ENCODE measurements around the gene NIPSNAP2. TPM values are rescaled to one million over a fixed set of nuclear protein-coding genes. Genes with fewer than 3 reads are reported as not detected.

The NIPSNAP2 gene
- total RNA-seq, 2 experiments from 2014 or later = 54.2 to 56.7 TPM

- Mint-ChIP-seq H3K27ac (no peak overlapping the region), H3K4me3 (no peak overlapping the region), H3K9me3 (no peaks in the 10 kb centered on the region), H3K27me3 (no peaks in the 10 kb centered on the region), H3K4me1 (ENCODE audit: low read depth) (no peaks in the 10 kb centered on the region), H3K36me3 (ENCODE audit: low read depth) (peaks cover 32% of the 10 kb centered on the region)
- CTCF ChIA-PET = interaction anchor here (0.9 to 1.0 kb wide), 2 partner anchors 19 to 91 kb away, joined by 3 to 4 read pairs; partner anchors contain the start of gene NIPSNAP2
- DNase-seq (no peak), ATAC-seq (no peak)
- intact Hi-C loops (cut with micrococcal nuclease) = no loop called here
- TF ChIP-seq CTCF (IDR thresholded peaks at IDR 0.05) = no peak
- POLR2A ChIA-PET = no interaction called here
Measured at GRCh38 chr7:55983537-55983936, 19.2 kb downstream of the NIPSNAP2 start.

GRCh38 chr7:55992346-55992745, 28.0 kb downstream of the NIPSNAP2 start:
- Mint-ChIP-seq H3K27me3 (no peaks in the 10 kb centered on the region), H3K9me3 (no peaks in the 10 kb centered on the region), H3K4me3 (no peak overlapping the region), H3K36me3 (ENCODE audit: low read depth) (peaks cover 15% of the 10 kb centered on the region), H3K27ac (no peak overlapping the region), H3K4me1 (ENCODE audit: low read depth) (no peaks in the 10 kb centered on the region)
- no peak for TF ChIP-seq CTCF (IDR thresholded peaks at IDR 0.05)
- CTCF ChIA-PET = no interaction called here
- DNase-seq = no peak
- intact Hi-C loops (cut with micrococcal nuclease) = no loop called here
- POLR2A ChIA-PET = interaction anchor here (0.6 kb wide), 1 partner anchor 429 kb away, joined by 3 read pairs; no protein-coding TSS in a partner anchor
- ATAC-seq = no peak

- Mint-ChIP-seq H3K4me1 (ENCODE audit: low read depth) (peaks cover 14% of the 10 kb centered on the region), H3K27ac (no peak overlapping the region), H3K36me3 (ENCODE audit: low read depth) (peaks cover 21% of the 10 kb centered on the region), H3K9me3 (no peaks in the 10 kb centered on the region), H3K27me3 (no peaks in the 10 kb centered on the region), H3K4me3 (no peak overlapping the region)
- ChIA-PET CTCF (no interaction called here), POLR2A (no interaction called here)
- intact Hi-C loops (cut with micrococcal nuclease) = no loop called here
- no peak for ATAC-seq
- TF ChIP-seq CTCF (IDR thresholded peaks at IDR 0.05) = no peak
- no peak for DNase-seq
Measured at GRCh38 chr7:55996856-55997500, 32.6 kb downstream of the NIPSNAP2 start.

- Mint-ChIP-seq H3K27me3 (no peaks in the 10 kb centered on the region), H3K36me3 (ENCODE audit: low read depth) (peaks cover 9% of the 10 kb centered on the region), H3K27ac (no peak overlapping the region), H3K4me1 (ENCODE audit: low read depth) (peaks cover 13% of the 10 kb centered on the region), H3K9me3 (no peaks in the 10 kb centered on the region), H3K4me3 (no peak overlapping the region)
- POLR2A ChIA-PET = no interaction called here
- ATAC-seq (no peak), DNase-seq (no peak)
- CTCF ChIA-PET = interaction anchor here (5.8 kb wide), 1 partner anchor 69 kb away, joined by 44 read pairs; no protein-coding TSS in a partner anchor
- TF ChIP-seq CTCF (IDR thresholded peaks at IDR 0.05) = no peak
- intact Hi-C loops (cut with micrococcal nuclease) = loop anchor here (2.0 kb wide), 1 partner anchor 71 kb away; no protein-coding TSS in a partner anchor
Measured at GRCh38 chr7:56003749-56004148, 39.4 kb downstream of the NIPSNAP2 start.

- ATAC-seq (no peak), DNase-seq (peak; percentile 7)
- H3K27ac Mint-ChIP-seq = no peak overlapping the region
- H3K4me1 Mint-ChIP-seq (ENCODE audit: low read depth) = no peaks in the 10 kb centered on the region
- ChIA-PET POLR2A (interaction anchor here (0.6 kb wide), 1 partner anchor 94 kb away, joined by 3 read pairs; no protein-coding TSS in a partner anchor), CTCF (interaction anchor here (0.6 to 5.8 kb wide), 3 partner anchors 23 to 66 kb away, joined by 3 to 44 read pairs (median 3); no protein-coding TSS in a partner anchor)
- TF ChIP-seq CTCF (IDR thresholded peaks at IDR 0.05) = no peak
- intact Hi-C loops (cut with micrococcal nuclease) = no loop called here
- no peak overlapping the region for H3K4me3 Mint-ChIP-seq
- no peaks in the 10 kb centered on the region for H3K27me3 Mint-ChIP-seq
- peaks cover 12% of the 10 kb centered on the region for H3K36me3 Mint-ChIP-seq (ENCODE audit: low read depth)
- H3K9me3 Mint-ChIP-seq = no peaks in the 10 kb centered on the region
Measured at GRCh38 chr7:56007167-56007652, 42.8 kb downstream of the NIPSNAP2 start.

Measured in activated CD8-positive, alpha-beta T cell treated with anti-CD3 and anti-CD28 coated beads for 36 hours (primary cell).